GM19324 (cell line): ENCODE measurements around the gene BOLA3.
"Not testable (repeated sequence)": the region's sequence is repeated elsewhere in the genome, so short reads cannot be mapped to it uniquely, and the experiment has no call there.

Source experiments
- ATAC-seq: cut with Tn5 transposase; IDR thresholded peaks from one replicate; pipeline ENCODE4 v1.9.1; 2021; ENCODE audit warnings: mild to moderate bottlenecking, moderate library complexity; ENCODE audit not compliant: unreplicated experiment, low FRiP score

The BOLA3 gene

DNA sequence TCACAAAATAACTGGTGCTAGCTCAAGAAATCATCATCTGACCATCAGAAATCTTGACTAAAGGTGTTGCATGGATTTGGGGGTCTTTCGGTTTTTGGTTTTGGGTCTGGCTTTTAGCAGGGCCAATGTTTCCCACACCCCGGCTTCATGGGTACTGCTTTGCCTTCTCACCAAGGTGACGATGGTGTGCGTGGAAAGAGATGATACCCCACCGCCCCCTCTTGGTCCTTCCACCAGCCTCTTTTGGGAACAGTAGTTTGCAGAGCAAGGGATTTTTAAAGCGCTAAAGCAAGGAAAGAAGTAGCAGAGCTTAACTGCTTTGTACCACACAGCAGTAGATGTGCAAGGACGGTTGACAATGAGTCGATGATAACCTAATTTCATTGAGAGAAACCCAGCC, 42.3 kb downstream of the BOLA3 start:
- ATAC-seq = no peak

GRCh38 chr2:74104839-74105238, 42.9 kb downstream of the BOLA3 start:
- ATAC-seq = no peak

DNA sequence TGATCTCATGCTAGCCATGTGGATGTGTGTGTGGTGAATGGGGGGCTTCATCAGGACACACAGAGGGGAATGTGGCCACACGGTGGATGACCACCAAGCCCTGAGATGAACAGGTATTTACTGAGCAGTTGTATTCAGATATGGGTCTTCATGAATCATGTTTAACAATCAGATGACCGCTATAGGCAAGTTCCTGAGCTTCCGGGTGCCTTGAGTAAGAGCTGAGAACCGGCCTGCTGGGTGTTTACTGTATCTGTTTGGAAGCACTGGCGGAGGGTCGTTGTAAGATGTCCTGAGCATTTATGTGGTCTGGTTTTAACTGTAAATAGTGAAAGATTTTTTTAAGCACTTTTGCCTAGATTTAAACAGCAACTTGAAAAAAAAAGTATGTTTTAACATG, 43.9 kb downstream of the BOLA3 start:
- no peak for ATAC-seq

- ATAC-seq = no peak
Measured at GRCh38 chr2:74102516-74102915, 45.2 kb downstream of the BOLA3 start.

DNA sequence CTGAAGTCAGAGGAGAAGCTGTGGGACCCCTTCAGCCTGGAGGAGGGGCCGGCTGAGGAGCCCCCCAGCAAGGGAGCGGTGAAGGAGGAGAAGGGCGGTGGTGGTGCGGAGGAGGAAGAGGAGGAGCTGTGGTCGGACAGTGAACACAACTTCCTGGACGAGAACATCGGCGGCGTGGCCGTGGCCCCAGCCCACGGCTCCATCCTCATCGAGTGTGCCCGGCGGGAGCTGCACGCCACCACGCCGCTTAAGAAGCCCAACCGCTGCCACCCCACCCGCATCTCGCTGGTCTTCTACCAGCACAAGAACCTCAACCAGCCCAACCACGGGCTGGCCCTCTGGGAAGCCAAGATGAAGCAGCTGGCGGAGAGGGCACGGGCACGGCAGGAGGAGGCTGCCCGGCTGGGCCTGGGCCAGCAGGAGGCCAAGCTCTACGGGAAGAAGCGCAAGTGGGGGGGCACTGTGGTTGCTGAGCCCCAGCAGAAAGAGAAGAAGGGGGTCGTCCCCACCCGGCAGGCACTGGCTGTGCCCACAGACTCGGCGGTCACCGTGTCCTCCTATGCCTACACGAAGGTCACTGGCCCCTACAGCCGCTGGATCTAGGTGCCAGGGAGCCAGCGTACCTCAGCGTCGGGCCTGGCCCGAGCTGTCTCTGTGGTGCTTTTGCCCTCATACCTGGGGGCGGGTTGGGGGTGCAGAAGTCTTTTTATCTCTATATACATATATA, 46.0 kb downstream of the BOLA3 start:
- no peak for ATAC-seq

DNA sequence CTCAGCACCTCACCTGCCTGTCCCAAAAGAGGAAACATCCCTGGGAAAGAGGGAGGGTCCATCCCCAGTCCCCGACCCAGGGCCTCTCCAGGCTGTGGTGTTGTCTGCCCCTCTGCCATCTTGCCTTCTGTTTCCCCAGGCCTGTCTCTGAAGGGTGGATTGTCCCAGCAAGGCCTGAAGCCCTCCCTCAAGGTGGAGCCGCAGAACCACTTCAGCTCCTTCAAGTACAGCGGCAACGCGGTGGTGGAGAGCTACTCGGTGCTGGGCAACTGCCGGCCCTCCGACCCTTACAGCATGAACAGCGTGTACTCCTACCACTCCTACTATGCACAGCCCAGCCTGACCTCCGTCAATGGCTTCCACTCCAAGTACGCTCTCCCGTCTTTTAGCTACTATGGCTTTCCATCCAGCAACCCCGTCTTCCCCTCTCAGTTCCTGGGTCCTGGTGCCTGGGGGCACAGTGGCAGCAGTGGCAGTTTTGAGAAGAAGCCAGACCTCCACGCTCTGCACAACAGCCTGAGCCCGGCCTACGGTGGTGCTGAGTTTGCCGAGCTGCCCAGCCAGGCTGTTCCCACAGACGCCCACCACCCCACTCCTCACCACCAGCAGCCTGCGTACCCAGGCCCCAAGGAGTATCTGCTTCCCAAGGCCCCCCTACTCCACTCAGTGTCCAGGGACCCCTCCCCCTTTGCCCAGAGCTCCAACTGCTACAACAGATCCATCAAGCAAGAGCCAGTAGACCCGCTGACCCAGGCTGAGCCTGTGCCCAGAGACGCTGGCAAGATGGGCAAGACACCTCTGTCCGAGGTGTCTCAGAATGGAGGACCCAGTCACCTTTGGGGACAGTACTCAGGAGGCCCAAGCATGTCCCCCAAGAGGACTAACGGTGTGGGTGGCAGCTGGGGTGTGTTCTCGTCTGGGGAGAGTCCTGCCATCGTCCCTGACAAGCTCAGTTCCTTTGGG, 47.2 kb downstream of the BOLA3 start:
- no peak for ATAC-seq

GRCh38 chr2:74099835-74100234, 47.9 kb downstream of the BOLA3 start:
- ATAC-seq = no peak

GRCh38 chr2:74099271-74099670, 48.4 kb downstream of the BOLA3 start:
- ATAC-seq = no peak

- no peak for ATAC-seq
Measured at GRCh38 chr2:74097574-74097973, 50.1 kb downstream of the BOLA3 start.

- no peak for ATAC-seq
Measured at GRCh38 chr2:74096052-74096451, 51.7 kb downstream of the BOLA3 start.

GRCh38 chr2:74095632-74096031, 52.1 kb downstream of the BOLA3 start:
- no peak for ATAC-seq

DNA sequence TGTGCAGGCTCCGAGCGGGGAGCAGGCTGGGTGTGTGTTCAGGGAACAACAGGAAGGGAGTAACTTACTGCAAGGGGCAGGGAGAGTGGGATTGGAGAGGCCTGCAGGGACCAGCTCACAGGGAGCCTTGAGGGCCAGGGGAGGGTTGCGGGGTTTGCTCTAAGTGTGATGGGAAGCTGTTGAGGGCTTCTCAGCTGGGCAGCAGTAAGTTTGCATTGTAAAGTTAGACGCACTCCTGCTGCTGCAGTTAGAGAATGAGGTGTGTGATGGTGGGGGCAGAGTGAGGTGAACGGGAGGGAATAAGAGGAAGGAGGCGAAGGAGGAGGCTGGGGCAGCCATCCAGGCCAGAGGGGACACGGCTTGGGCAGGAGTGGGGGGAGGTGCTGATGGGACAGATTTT, 53.4 kb downstream of the BOLA3 start:
- ATAC-seq = no peak

GRCh38 chr2:74093840-74094239, 53.9 kb downstream of the BOLA3 start:
- ATAC-seq = no peak

- no peak for ATAC-seq
Measured at GRCh38 chr2:74093426-74093825, 54.3 kb downstream of the BOLA3 start.

DNA sequence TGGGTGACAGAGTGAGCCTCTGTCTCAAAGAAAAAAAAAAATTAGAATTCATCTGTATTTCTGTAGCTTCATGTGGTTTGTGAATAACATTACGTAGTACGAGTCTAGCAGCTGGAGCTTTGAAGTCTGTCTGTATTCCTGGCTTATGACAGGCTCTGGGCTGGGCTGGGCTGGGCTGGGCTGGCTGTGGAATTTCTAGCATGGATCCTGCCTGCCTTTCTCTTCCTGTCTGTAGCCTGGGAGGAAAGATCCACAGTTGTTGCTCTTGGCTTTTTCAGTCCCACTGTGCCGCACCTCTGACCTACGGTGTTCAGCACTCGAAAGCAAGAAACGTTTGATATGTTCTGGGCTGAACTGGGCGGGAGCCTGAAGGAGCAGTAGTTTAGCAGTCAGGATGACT, 55.4 kb downstream of the BOLA3 start:
- ATAC-seq = no peak

DNA sequence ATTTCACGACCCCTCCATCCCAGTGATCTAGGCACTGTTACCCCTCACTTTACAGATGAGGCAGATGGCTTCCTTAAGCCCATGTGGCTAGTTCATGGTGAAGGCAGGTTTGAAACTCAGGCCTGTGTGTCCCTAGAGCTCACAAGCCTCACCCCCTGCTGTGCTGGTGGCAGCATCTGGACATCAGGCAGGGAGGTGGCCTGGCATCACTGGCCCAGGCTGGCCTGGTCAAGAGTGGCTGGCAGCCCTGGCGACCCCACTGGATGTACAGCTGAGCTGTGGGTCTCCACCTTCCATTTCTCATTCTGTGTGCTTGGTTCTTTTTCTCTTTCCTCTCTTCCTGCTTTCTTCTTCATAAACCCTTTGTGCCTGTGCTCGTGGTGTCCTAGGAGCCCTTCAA, 56.3 kb downstream of the BOLA3 start:
- no peak for ATAC-seq

GRCh38 chr2:74089816-74090745, 57.6 kb downstream of the BOLA3 start:
- ATAC-seq = no peak

DNA sequence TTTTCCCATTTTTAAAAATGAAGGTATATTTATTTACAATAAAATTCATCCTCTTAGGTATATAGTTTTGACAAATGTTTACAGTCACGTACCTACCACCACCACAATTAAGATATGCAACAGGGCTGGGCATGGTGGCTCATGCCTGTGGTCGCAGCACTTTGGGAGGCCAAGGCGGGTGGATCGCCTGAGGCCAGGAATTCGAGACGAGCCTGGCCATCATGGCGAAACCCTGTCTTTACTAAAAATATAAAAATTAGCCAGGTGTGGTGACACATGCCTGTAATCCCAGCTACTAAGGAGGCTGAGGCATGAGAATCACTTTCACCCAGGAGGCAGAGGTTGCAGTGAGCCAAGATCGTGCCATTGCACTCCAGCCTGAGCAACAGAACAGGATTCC, 59.0 kb downstream of the BOLA3 start:
- not testable (repeated sequence) for ATAC-seq

DNA sequence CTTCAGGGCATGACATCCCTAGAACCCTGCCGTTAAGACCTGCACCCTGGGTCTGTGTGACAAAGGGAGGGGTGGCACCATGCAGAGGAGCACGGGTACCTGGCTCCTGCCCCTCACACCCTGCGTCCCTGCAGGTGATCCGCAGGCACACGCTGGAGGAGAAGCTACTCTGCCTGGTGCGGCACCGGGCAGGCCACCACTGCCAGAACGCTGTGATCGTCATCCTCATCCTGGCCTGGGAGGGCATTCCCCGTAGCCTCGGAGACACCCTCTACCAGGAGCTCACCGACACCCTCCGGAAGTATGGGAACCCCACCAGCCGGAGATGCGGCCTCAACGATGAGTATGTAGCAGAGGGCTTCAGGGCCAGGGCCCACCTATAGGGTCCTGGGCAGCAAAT, 60.0 kb downstream of the BOLA3 start:
- no peak for ATAC-seq

DNA sequence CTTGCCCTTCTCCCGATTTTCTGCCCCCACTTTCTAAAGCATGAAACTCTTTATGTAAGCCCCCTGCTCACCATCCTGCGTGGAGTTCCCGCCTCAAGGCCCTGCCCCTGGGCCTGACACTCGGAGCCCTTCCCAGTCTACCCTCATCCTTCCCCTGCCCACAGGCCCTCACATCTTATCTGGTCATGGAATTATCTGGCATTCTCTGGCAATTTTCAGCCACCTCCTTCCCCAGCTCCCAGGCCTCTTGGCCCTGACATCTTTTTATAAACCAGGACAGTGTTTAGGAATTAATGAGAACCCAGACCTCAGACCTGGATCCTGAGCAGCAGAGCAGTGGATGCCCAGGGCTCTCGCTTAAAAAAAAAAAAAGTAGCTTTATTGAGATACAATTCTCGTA, 61.7 kb downstream of the BOLA3 start:
- no peak for ATAC-seq
